GOT3 (cell line): ENCODE results near the gene MRPS7.
"Not testable (repeated sequence)": the region's sequence is repeated elsewhere in the genome, so short reads cannot be mapped to it uniquely, and the experiment has no call there.

Experiments used
- DNase-seq: peaks from one replicate; lab custom pipeline; 2025; ENCODE audit warnings: mixed read lengths; lab: John Stamatoyannopoulos, UW

Gene MRPS7

DNA sequence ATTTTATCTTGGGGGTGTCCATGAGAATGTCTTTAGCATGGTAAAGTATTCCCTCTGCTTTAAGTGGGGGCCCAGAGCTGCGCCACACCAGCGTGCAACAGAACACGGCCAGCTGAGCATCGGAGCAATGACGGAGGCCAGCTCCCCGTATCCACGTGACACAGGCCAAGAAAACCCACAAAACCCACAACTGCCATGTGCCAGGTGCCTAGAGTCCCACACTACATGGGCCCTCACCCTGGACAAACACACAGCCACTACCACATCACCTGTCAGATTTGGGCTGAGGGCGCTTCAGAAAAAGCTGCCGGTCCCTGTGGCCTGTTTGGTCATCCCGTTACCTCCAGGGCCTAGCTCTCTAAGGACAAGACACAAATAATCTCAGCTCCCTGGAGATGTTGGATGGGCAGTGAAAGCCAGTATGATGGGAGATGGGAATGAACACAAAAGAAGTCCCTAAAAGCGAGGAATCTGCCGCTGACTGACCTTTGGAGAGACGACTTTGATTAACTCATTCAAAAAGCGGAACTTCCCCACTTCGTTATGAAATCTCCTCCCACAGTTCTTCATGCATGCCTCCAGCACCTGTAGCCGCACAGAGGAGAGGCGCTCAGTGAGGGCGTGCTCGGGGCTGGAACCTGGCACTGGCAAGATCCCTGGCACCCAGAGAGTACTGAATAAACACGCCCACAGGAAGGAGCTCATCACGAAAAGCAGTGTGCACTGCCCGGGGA lies 17.4 kb upstream of the MRPS7 start:
- no peak for DNase-seq

DNA sequence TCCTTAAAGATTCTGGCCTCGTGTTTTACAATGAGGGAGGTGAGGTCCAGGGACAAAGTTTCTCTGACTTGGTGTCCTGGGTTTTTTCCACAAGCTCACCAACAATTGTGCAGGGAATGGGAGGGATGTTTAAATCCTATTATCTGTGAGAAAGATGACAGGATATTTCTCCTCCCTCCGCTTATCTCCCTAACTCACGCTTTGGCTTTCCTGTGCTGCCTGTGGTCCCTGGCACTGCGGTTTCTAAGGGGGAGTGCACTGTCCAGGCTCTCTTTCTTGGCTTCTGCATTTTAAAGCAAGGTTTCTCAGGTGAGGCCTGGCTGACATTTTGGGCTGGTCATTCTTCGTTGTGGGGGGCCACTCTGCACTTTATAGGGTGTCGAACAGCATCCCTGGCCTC lies 16.7 kb upstream of the MRPS7 start:
- DNase-seq: no peak

DNA sequence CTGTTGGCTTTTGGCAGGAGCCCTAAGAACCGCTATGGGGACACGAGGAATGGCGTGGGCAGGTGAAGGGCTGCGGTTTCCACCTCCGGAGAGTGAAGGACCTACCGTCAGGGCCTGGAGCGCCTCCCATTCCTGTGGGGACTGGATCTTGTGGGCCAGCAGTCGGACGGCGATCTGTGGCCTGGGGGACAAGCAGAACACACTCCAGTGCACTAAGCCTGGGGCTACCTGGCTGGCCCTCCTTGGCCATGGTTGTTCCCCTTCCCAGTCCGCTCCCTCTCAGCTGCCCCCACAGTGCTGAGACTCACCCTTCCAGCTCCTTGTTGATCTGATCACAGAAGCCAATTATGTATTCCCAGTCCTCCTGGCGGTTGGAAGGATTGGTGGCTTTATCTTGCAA lies 15.3 kb upstream of the MRPS7 start:
- no peak for DNase-seq

DNA sequence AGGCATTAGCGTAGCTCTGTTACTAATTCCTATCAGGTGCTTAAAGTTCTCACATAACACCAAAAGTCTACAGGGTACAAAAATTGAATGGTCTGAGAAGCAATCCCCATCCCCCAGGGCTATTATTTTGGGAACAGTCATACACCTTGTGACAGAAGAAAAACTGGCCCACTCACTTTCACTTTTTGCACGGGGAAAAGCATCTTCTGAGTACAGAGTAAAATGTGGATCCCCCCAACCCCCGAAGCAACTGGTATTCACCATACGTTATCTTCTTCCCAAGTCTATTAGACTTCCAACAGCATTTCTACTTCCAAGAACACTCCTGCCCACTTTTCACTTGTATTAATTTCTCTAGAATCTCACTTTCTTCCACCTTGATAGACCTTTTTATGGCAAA lies 12.1 kb upstream of the MRPS7 start:
- DNase-seq: no peak

DNA sequence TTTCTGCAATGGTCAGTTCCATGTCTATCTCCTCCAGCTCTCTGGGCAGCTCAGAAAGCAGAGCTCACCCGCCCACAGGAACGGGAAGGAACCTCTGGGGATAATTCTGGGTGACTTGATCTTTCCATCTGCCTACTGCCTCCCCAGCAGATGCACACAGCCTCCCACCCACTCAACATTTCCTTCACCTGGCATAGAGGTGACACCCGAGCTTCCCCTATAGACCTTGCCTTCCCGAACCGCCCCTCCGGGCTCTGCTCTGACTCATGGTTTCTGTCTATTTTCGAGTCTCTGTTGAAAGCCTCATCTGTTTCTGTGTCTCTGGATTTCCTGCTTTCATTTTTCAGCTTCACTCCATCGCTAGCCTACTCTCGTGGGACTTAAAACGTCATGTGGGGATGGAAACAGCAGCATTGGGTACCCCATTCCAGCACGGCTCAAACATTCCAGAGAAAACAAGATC lies 11.6 kb upstream of the MRPS7 start:
- DNase-seq: no peak

DNA sequence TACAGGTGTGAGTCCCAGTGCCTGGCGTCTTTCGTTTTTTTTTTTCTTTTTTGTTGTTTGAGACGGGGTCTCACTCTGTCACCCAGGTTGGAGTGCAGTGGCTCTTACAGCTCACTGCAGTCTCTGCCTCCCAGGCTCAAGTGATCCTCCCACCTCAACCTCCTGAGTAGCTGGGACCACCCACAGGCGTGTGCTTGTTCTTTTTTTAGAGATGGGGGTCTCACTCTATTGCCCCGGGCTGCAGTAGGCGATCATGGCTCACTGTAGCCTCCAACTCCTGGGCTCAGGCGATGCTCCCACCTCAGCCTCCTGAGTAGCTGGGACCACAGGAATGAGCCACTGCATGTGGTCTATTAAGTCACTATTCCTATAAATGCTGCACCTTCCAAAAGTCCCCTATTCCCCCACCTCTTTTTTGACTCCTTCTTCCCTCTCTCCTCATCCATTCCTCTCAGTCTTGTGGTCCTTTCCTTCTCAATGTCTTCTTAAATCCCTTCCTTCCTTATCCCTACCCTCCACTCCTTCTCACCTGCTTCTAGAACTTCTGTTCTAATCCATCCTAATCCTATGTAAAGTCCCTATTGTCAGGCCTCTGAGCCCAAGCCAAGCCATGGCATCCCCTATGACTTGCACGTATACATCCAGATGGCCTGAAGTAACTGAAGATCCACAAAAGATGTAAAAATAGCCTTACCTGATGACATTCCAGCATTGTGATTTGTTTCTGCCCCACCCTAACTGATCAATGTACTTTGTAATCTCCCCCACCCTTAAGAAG lies 9.5 kb upstream of the MRPS7 start:
- DNase-seq: no peak

DNA sequence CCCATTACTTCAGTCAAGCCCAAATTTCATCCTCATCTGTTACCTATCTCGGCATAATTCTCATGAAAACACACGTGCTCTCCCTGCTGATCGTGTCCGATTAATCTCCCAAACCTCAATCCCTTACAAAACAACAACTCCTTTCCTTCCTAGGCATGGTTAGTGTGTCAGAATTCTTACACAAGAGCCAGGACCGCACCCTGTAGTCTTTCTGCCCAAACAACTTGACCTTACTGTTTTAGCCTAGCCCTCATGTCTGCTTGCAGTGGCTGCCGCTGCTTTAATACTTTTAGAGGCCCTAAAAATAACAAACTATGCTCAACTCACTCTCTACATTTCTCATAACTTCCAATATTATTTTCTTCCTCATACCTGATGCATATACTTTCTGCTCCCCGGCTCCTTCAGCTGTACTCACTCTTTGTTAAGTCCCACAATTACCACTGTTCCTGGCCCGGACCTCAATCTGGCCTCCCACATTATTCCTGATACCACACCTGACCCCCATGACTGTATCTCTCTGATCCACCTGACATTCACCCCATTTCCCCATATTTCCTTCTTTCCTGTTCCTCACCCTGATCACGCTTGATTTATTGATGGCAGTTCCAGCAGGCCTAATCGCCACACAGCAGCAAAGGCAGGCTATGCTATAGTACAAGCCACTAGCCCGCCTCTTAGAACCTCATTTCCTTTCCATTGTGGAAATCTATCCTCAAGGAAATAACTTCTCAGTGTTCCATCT lies 5.6 kb upstream of the MRPS7 start:
- DNase-seq: not testable (repeated sequence)

DNA sequence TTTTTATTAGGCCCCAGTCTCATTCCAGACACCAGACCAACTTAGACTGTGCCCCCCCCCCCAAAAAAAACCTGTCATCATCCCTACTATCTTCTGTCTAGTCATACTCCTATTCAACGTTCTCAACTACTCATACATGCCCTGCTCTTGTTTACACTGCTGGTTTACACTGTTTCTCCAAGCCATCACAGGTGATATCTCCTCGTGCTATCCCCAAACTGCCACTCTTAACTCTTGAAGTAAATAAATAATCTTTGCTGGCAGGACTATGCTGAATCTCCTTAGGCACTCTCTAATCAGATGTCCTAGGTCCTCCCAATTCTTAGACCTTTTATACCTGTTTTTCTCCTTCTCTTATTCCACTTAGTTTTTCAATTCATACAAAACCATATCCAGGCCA lies 4.5 kb upstream of the MRPS7 start:
- not testable (repeated sequence) for DNase-seq

DNA sequence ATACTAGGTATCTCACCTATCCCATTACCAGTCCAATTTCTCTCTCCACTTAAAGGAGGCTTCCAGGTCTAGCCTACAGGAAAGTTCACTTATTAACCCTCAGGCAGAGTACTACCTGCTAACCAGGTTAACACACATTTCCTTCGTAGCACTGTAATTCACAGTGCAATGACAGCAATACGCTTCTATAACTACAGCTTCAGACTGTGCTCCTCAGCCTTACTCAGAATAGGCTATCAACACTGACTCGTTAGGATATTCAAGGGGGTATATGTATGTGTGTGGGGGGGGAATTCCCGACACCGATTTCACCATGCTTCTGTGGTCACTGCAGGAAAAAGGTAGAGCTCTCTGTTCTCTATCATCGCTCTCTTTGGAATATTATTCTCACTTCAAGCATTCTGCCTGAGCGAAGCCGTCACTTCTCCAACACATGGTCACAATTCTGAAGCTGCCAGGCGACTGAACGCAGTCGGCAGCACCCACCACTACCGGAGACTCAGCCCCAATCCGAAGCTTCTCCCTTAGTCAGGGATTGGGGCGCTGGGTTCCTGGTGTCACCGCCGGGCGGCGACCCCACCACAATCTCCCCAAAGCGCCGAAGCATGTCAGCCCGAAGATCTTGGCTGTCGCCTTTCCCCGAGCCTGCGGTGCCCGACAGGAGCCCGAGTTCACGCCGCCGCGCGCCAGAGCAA lies 891 bp upstream of the MRPS7 start:
- no peak for DNase-seq

DNA sequence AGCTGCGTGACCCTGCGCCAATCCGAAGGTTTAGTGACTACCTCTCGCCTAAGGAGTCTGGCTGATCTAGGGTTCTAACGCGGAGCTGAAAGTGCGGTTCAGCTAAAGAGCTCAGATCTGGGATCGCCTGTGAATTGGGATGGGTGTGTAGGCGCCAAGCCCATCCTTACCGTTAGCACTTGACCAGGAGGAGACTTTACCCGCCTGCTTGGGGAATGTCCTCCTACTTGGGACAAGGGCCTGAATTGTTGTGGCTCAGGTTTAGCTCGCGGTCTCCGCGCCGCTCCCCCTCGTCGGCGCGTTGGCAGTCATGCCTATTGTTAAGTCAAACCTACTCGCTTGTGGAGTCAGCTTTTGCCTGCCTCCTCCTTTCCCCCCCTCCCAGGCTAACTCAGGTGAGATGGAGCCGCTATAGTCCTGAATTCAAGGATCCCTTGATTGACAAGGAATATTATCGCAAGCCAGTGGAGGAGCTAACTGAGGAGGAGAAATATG lies 480 bp downstream of the MRPS7 start:
- DNase-seq: no peak

DNA sequence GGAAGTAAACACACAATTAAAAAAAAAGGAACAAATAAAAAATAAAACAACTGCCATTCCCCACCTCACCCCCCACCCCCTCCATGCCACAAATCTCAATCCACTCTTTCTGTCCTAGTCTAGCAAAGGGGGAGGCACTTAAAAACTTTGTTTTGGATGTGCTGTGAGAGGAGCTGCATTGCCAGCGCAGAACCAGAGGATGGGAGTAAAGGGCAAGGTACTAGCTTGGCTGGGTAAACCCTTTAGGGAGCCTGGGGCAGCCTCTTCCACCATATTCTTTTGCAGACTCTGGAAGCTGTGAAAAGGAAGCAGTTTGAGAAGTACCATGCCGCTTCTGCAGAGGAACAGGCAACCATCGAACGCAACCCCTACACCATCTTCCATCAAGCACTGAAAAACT lies 1.4 kb downstream of the MRPS7 start:
- no peak for DNase-seq

DNA sequence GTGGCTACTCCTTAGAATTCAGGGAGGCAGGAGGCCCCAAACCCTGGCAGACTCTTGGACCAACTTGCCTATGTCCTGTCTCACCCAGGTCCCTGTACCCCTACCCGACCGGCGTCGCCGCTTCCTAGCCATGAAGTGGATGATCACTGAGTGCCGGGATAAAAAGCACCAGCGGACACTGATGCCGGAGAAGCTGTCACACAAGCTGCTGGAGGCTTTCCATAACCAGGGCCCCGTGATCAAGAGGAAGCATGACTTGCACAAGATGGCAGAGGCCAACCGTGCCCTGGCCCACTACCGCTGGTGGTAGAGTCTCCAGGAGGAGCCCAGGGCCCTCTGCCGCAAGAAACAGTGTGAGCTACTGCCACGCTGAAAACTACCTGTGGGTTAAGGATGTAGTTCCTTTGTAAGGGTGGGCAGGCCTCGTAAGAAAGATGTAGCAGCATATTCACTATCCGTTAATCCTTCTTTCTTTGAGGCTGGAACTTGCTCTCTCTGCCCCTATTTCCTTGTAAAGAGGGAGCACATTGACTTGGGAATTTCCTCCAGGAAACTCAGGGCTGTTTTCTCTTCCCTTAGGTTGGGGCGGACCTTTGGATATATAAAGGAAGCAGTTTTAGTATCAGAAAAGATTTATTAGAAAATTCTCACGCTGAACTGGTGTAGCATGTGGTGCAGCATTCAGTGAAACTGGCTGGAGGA lies 4.1 kb downstream of the MRPS7 start:
- no peak for DNase-seq

DNA sequence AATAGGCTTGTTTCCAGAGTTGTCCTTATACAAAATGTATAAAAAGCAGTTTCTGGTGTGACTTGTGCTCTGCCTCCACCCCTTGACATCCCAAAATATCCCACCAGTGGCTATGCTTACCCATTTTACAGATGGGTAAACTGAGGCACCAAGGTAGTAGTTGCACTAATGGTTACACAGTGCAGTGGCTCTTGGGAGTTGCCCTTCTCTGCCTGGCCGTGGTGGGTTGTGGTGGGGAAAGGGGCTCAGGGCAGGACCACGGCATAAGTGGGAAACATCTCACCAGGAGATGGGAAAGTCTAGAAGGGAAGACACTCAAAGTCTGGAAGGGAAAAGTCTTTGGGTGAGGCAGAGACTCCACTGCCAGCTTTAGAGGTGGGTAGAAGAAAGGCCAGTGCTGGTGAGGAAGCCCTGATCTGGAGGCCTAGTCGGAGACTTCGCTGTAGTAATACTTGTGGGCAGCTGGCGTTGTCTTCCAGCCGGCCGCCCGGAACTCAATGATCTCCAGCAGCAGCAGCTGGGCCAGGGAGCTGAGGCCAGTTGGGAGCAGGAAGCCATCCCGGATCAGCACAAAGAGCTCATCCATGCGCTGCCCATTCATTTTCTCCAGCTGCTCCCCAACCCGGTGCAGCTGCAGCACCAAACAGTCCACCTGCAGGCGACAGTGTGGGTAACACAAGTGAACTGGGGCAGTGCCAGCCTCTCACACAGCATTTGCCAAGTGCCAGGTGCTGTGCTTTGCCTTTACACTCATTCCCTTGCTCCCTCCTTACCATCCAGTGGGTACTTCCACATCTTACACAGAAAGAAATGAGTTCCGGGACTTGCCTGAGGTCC lies 4.9 kb downstream of the MRPS7 start:
- DNase-seq: no peak

DNA sequence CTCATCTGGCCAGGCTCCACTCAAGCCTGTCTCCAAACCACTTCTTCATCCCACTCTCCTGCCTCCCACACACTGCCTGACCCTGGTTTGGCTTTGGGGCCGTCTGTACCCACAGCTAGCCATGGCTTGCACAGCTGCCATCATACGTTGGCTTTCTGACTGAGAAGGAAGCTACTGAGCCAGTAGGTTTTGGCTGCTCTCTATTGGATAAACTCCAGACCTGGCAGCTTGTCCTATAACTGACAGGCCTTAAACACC lies 5.4 kb downstream of the MRPS7 start:
- no peak for DNase-seq

DNA sequence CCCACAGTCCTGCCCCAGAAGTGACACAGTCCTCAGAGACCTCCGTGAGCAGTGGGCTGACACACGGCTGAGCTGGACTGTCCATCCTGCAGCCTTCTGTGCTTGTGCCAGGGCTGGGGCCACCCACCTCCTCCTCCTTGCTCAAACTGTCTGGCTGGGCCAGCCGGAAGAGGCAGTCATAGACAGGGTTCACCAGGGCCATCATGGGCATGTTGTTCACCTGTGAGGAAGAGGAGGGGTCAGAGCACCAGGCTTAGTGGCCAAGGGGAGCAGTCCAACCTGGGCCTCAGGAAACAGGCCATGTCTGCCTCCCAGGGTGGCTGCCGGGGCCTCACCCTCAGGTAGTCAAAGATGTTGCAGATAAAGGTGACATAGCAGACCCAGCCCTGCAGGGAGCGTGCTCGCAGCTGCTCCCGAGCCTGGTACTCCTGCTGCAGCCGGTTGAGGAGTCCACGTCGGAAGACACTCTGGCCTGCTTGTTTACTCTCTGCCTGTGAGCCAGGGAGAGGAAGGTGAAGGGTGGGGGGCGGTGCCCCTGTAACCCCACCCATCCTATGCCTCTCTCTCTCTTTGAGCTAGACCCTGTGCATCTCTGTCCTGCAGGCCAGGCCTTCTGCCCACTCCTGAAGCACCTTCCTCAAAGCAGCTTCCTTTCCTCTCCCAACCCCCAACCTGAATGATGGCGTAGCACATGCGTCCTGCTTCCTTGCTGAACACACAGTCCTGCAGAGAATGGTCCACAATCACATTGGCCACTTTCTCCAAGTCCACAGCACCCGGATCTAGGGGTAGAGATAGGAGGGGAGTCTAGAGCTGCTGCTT lies 5.9 kb downstream of the MRPS7 start:
- no peak for DNase-seq

DNA sequence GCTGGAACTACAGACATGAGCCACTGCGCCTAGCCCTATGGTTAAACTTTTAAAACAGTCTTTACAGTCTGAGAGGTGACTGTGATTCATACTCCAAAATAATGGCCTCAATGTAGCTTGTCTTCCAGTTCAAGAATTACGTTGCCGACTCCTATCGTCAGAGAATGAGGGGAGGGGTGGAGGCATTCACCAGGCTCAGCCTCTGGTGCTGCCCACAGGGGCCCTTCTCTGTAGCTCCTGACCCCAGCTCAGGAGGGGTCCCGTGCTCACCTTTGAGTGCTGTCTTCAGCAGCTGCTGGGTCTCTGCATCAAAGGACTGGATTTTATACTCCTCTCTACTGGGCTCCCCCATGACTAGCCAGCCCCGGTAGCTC lies 8.2 kb downstream of the MRPS7 start:
- no peak for DNase-seq

DNA sequence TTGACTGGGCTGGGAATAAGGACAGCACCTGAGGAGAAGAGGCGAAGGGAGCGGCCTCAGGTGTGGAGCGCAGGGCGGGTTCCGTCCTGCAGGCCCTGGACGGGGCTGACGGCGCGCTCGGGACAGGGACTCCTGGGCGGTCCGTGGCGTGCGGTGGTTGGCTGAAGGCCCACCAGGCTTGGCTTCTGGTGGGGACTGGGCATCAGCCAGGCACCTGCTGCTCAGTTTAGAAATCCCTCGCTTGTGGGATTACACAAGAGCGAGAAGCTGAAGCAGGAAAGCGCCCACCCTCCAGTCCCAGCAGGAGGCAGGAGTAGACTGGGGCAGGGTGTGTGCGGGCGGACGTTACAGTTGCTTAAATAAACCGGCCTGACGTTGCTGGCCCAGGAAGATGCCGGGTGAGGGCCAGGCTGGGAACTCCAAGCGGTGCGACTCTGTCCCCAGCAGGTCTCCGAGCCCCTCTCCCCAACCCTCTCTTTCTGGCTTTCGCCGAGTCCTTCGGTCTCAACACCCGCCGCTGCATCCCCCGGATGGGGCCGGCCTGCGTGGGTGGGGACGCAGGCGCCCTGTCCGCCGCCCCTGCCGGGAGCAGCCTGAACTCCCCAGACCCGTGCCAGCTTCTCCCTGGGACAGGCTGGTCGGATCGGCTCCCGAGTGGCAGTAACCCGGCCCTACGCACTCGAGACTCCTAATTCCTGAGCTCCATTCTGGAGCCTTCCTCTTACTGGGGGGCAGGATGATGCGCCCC lies 8.7 kb downstream of the MRPS7 start:
- peak; percentile 26 for DNase-seq

DNA sequence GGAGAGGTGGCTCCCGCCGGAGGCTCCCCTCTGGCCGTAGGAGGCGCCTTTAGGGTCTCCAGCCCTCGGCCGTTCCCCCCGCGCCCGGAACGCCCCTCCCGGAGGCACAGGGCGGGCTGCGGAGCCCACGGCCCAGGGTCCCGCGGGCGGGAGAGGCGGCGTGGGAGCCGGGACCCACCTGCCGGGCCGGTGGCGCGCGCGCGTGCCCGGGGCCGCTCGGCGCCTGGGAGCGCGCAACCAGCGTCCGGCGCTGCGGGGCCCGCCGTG lies 9.2 kb downstream of the MRPS7 start, which contains the start of gene MIF4GD:
Gene MIF4GD, minus strand, starts transcription at position 266 of the 267 bp plus-strand sequence. CDS start 1,036 bp downstream, outside the sequence.
- DNase-seq: no peak

DNA sequence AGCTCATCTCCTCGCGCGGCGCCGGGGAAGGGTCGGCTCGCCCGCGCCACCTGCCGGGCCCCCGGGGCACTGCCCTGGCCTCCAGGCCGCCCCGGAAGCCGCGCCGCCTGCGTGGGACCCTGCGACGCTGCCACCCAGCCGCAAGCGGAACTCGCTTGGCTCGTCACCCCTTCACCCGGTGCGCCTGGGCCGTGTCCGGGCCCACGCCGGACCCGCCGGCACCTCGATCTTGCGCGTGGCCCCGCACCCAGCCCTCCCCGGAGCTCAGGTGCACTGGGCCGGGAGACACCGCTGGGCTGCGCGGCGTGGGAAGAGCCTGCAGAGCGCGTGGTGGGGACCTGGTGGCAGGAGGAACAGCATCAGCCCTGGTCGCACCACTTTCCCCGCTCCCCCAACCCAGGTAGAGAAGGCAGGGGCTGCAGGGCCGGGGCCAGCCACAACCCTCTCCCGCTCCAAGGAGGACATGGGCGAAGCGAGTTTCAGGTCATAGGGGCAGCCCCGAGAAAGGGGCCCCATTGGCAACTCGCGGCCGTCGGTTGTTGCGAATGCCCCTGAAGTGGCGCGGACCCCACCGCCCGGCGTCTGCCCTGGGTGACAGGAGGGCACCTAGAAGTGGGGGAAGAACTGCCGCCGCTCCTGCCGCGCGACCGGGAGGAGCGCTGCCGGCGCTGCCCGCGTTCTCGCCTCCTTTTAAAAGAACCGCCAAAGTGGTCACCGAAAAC lies 9.7 kb downstream of the MRPS7 start:
- peak; percentile 55 for DNase-seq
